ENCODE measurements around the gene OSTN. TPM values are rescaled to one million over a fixed set of nuclear protein-coding genes. Genes with fewer than 3 reads are reported as not detected.
"Not testable (repeated sequence)": the region's sequence is repeated elsewhere in the genome, so short reads cannot be mapped to it uniquely, and the experiment has no call there.

Gene OSTN
- polyA plus RNA-seq, 1 donor, result 1.4 TPM

DNA sequence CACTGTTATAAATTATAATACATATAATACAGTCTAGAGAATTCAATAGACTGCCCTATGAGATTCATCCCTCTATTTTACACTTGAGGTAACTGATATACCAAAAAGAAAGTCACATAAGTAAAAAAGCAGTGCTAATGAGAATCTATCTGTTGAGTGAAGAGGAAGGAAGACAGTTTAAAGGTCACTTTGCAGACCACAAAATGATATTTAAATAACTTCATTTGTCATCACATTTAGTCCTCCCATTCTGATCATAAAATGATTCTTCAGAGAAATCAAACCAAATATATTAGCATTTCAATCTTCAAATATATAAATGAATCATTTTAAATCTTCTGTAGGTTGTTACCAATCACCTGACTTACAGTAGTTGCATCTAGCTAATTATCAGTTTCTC, 69.7 kb downstream of the OSTN start:
- no peak for DNase-seq

DNA sequence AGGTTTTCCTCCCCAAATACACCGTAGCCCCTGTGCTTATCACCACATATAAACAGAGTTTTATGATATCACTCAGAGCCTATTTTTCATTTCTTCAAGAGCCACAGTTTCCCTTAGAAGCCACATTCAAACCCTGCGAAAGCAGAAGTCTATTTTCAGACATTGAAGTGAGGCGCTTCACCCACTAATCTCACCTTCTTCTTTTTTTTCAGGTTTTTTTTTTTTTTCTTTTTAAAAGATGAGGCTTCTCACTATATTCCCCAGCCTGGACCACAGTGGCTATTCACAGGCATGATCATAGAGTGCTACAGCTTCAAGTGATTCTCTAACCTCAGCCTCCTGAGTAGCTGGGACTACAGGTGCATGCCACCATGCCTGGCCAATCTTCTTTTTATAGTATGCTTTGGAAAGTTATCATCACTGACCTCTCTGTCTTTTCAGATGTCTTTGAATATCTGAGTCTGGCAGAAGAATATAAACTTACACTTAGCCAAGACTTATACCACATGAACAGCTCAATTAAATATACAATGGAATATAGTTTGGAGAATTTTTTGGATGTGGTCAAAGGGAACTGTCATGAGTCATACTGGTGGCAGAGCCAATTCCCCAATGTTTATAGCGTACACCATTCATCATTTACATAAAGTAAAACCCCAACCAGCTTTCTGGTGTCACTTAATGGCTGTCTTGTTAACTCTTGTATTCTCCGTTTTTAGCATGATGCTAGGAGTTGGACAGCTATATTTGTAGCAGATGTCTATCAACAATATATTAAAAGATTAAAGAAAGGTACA, 70.4 kb downstream of the OSTN start:
- no peak for DNase-seq

DNA sequence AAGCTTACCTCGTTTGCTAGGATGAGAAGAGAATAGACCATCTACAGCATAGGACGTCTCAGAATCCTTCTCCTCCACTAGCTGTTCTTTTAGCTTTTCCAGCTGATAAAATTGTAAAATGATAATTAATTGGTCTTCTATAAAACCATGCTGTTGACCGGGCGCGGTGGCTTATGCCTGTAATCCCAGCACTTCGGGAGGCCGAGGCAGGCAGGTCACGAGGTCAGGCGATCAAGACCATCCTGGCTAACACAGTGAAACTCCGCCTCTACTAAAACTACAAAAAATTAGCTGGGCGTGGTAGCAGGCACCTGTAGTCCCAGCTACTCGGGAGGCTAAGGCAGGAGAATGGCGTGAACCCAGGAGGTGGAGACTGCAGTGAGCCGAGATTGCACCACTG, 76.2 kb downstream of the OSTN start:
- DNase-seq, result not testable (repeated sequence)

DNA sequence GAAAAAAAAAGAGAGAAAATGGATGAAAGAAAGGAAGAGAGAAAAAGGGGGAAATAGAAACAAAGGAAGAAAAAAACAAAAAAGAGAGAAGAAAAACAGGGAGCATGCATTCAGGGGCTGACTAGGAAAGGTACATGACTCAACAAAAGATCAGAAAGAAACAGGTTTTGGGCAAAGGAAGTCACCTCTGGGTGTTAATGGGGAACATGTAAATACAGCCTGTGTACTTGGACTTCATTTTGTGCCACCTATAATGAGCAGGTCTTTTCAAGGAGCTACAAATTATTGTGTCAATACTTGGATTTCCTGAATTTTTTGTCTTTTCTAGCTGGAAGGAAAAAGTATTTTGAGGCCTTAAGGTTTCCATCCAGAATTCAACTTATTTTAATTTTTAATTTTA, 76.7 kb downstream of the OSTN start:
- no peak for DNase-seq

DNA sequence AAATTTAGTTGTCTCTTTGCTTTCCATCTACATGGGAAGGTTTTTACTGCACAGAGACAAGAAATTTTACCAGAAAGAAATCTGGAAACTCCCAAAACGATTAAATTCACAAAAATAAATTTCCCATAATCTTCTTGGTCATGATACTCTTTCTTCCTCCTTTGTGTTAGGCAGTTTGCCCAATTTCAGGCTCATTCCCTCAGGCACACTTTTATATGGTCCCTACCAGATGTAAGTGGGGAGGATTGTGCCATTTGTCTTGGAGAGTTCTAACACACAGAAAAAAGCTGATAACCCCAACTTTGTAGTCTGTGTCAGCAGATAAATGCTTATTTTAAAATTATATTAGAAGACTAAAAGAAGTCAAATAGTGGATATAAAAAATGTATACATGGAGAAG, 81.1 kb downstream of the OSTN start:
- DNase-seq, result no peak

DNA sequence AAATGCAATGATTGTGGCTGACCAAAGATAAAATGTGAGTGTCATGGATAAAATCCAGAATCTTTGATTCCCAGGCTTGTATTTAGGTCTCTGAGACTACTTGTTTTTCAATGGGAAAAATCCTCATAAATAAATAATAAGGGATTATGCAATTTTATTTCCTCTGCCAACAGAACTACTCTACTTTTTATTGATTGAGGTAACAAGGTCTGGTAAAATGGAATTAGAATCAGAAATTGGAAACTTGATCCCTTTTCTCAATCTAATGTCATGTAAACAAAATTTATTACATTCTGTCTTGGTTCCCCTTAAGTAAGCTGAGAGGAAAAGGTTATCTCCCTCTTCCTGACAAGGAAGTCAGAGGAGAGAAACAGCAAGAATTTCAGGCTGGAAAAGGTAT, 81.8 kb downstream of the OSTN start:
- no peak for DNase-seq

DNA sequence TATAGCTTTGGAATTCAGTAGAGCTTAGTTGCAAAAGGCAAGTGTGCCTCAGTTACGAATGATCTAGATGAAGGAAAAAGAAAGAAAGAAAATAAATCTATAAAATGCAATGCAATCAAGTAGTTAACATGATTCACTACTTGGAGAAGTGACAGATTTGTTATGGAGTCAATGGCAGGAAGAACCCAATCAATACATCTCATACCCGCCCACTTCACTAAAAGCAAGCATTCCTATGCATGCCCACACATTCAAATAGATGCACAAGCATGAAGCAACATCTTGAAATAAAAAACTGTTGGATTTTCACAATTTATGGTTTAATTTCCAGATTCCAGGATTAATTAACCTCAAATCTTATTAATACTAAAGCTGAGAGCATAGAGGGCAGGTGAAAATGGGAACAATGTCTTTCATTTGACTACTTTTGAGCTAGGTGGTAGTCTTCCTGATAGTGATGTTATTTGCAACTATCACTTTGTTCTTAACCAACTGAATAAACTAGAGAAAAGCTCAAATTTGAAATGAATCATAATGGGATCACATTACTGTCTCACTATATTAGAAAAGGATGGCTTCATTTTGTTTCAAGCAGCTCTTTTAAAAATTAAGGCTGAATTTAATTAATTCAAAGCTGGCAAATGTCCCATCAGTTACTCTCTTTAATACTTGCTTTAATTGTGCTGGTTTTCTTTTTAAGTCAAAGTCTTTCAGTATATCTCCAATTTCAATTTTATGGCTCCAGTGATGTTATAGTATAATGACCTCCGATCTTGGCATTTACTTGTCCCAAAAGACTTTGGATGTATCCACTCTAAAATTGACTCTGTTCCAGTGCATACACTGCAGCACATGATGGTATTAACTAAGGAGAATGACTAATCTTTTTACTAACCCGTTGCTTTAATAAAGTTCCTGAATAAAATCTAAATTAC, 83.5 kb downstream of the OSTN start:
- no peak for DNase-seq

DNA sequence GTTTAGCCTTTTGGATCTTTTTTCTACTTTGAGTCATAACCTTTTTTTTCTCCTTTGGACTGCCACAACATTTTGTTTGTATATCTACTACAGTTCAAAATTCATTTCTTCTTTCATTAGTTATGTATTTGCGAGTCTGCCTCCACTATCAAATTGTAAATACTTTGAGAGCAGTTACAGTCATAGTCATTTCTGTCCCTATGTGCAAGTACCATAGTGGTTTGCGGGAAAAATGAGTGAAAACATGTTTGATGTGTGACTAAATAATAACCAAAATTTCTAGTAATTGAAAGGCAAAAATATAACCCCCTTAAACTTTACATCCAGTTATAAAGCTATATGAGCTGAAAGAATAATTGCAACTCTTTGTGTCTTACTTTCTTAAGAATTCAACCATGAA, 84.4 kb downstream of the OSTN start:
- no peak for DNase-seq

DNA sequence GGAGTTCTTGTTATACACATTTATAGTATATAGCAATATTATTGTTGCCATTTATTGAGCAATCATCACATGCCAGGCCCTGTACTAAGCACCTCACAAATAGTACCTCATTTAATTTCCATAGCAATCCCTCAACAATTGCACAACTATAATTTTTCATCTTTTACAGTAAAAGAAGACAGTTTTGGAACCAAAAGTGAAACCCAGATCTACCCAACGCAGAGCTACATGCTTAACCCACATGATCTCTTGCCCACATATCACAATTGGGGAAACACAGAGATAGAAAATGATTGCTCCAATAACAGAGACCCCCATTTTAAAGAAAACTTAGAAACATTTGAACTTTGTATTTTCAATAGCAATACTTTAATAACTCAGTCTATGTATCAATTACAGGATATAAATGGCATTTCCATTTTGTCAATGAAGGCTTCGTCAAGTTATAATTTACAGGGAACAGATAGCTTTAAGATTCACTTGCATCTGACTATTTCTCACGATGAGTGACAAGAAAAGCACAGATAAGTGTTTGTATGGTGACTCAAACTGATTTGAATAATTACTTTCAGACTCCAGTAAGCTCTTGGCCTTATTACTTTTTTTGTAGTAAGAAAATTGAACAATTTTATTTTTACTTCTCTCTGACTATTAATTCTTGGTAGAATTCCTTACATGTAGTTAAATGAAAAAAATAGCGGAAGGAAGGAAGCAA, 91.4 kb downstream of the OSTN start:
- no peak for DNase-seq

DNA sequence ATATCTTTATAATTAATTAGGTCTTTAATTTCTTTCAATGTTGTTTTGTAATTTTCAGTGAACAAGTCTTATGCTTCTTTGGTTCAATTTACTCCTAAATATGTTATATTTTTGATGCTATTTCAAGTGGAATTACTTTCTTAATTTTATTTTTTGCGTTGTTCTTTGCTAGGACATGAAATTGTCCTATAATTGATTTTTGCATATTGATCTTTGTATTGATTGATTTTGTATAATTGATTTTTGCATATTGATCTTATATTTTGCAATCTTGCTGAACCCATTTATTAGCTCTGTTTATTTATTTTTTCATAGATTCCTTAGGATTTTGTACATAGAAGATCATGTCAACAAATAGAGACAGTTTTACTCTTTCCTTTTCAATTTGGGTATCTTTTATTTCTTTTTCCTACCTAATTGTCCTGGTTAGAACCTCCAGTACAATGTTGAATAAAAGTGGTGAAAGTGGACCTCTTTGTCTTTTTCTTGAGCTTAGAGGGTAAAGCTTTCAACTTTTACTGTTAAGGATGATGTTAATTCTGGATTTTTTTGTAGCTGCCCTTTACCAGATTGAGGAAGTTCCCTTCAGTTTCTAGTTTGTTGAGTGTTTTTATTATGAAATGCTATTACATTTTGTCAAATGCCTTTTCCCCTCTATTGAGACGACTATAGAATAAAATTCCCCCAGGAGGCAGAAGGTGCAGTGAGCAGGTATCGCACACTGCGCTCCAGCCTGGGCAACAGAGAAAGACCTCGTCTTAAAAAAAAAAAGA, 93.4 kb downstream of the OSTN start:
- no peak for DNase-seq

DNA sequence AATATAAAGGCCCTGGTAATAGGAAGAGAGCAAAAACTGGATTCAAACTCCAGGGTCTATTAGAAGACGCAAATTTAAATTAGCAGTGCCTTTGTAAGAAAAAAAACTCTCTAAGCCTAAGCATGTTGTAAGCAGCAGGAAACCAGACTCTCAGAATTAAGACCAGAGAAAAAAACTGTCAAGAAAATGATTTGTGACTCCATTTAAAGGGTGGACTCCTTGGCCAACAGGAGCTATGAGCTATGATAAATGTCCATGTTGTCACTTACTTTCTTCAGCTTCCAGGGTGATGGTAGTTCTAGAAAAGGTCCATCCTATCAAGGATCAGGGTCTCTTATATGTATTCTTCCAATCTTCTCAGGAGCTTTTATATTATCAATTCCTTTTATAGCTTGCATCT, 95.2 kb downstream of the OSTN start:
- DNase-seq, result no peak

DNA sequence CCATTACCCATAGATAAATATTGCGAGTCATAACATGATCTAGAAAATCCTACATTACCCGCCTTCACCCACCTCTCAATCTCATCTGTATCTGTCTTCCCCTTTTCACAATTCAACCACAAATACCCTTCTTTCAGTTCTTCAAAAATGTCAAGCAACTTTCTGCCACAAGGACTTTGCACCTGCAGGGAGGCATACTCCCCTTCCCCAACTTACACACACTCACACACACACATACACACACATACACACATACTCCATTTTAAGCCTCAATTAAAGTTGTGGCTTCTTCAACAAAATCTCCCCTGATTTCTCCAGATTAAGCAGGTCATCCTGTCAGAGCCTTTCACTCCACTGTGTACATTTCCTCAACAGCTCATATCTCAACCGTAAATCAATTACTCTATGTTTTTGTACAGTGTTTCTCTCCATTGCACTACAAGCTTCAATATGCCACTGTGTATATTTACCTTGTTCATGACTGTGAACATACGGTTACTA, 97.0 kb downstream of the OSTN start:
- DNase-seq, result no peak

DNA sequence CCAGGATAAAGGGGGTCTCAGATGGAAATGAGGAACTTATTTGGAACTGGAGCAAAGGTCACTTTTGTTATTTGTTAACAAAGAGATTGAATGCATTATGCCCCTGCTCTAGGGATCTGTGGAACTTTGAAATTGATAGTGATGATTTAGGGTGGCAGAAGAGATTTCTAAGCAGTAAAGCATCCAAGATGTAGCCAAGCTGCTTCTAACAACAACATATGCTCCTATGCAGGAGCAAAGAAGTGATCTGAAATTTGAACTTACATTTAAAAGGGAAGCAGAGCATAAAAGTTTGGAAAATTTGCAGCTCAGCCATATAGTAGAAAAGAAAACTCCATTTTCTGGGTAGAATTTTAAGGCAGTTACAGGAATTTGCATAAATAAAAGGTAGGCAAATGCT, 99.8 kb downstream of the OSTN start:
- DNase-seq, result no peak

DNA sequence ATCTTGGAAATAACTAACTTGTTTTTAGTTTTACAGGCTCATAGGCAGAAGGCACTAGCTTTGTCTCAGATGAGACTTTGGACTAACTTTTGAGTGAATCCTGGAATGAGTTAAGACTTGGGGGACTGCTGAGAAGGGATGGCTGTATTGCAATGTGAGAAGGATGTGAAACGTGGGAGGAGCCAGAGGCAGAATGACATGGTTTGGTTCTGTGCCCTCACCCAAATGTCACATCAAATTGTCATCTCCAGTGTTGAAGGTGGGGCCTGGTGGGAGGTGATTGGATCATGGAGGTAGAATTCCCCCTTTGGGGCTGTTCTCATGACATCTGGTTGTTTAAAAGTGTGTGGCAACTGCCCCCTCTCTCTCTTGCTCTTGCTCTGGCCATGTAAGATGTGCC, 101.4 kb downstream of the OSTN start:
- DNase-seq, result no peak

DNA sequence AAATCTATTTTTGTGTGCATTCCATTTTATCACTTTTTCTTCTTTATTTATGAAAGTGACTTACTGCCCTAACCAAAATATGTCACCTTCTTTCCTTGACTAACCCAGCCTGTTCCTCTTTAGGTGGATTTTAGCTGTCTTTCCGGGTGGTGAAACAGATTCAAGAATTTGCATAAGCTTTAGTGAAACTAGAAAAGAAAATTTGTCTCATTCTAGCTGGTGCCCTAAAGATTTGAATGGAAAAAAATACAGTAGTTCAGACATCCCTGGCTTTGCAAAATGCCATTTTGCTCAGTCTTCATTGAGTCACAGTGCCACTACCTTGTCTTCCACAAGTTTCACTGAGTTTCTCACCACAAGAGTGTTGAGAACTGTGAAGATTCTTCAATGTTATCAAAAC, 102.0 kb downstream of the OSTN start:
- DNase-seq, result no peak

DNA sequence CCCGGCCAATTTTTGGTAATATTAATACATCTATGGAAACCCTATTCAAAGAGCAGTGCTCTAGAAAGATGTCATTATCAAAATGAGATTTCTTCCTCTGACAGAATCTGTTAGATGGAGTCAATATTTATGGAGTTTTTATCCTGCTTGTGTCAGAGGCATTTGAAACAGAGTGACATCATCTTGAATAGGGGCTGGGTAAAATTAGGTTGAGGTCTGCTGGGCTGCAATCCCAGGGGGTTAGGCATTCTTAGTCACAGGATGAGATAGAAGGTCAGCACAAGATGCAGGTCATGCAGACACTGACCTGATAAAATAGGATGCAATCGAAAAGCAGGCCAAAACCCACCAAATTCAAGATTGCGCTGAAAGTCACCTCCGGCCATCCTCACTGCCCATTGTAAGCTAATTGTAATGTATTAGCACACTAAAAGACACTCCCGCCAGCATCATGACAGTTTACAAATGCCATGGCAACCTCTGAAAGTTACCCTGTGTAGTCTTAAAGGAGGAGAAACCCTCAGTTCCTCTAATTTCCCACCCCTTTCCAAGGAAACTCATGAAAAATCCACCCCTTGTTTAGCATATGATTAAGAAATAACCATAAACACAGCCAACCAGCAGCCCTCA, 102.9 kb downstream of the OSTN start:
- DNase-seq, result no peak

DNA sequence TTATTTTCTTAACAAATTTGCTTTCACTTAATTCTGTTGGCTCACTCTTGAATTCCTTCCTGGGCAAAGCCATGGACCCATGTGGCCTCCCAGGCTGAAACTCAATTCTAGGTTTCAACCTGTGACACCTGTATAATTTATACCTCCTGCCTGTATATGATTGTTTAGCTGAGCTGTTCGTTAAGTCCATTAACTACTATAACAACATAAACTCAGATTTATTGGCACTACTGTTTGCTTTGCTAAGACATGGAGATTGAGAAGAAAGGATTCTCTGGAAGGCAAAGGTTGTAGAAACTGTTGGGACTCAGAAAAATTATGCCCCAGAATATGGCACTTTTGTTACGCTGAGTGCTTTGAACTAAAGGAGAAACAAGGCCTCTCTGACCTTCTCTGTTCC, 103.4 kb downstream of the OSTN start:
- DNase-seq, result no peak

DNA sequence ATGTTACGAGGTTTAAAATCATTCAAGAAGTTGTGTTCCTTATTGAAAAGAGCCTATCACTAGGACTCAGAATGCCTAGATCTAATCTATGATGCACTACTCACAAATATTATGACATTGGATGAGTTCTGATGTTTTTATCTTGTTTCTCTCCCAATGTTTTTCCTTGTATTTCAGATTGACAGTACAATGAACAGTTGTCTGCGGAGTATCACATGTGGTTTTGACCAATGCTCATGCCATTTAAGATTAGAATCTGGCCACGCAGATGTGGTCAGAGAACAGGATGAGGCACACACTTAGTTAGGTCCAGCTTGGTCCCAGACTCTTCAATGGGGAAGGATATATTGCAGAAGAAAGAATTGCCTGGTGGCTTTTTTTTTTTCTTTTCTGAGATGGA, 104.6 kb downstream of the OSTN start:
- no peak for DNase-seq

DNA sequence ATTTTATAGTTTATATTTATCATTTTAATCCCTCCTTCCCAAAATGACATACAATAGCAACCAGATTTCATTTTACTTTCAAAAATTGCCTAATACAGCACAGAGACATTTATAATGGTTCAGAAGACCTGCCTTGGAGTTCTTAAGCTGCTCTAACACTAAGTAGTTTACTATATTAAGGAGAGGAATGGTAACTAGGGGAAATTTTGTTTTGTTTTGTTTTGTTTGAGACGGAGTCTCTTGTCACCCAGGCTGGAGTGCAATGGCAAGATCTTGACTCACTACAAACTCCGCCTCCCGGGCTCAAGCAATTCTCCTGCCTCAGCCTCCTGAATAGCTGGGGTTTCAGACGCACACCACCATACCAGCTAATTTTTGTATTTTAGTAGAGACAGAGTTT, 107.4 kb downstream of the OSTN start:
- DNase-seq, result no peak

DNA sequence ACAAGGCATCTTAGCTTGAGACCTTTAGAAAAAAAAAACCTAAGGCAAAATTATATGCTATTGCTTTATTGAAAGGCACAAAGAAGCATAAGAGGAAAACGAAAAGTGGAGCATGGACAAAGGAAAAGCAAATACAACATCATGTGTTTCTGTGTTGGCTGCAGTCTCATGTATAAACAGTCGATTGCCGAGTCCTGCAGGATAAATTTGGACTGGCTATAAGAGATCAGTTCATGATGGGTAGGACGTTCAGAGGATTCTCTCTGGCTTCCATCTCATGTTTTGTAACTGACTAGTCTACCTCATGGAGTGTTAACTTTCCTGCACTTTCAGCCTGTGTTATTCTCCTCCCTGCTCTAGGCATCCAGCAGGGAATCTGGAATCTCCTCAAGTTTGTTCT, 108.3 kb downstream of the OSTN start:
- DNase-seq, result no peak

DNA sequence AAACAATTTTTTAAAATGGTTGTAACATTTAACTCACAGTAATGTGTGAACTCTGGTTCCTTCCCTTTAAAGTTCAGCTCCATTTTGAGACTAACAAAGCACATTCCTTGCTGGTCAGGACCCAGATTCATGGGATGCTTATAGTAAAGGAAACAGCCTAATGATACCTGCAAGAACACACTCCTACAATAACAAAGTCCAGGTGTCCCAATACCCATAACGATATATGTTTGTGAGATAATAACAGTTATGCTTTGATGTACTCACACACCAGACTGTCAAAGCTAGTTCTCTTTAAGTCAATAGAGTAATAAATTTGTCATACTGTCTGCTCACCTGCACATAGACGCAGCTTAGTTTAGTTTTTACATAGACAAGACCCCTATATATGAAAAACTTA, 114.3 kb downstream of the OSTN start:
- no peak for DNase-seq

All from hindlimb muscle (tissue), 1 donor.